ENCODE measurements around the gene PPM1F. TPM values are rescaled to one million over a fixed set of nuclear protein-coding genes. Genes with fewer than 3 reads are reported as not detected.

The PPM1F gene
- total RNA-seq, 4 donors from 2014 or later, result 22.9 to 67.3 (median 32.4) TPM

GRCh38 chr22:21977814-21978213, 25.2 kb upstream of the PPM1F start:
- TF ChIP-seq CTCF (IDR thresholded peaks at IDR 0.05), result no peak
- DNase-seq (ENCODE audit: low spot score) (no peak), ATAC-seq (ENCODE audit: low FRiP score) (no peak)

GRCh38 chr22:21975854-21976345, 23.3 kb upstream of the PPM1F start:
- DNase-seq (ENCODE audit: low spot score) (no peak), ATAC-seq (ENCODE audit: low FRiP score) (no peak)
- no peak for TF ChIP-seq CTCF (IDR thresholded peaks at IDR 0.05)

- ATAC-seq (ENCODE audit: low FRiP score) (no peak), DNase-seq (ENCODE audit: low spot score) (no peak)
- TF ChIP-seq CTCF (IDR thresholded peaks at IDR 0.05), result no peak
Measured at GRCh38 chr22:21975273-21975672, 22.6 kb upstream of the PPM1F start.

GRCh38 chr22:21974058-21974649, 21.5 kb upstream of the PPM1F start:
- TF ChIP-seq CTCF (IDR thresholded peaks at IDR 0.05), result no peak
- DNase-seq (ENCODE audit: low spot score), result no peak
- no peak for ATAC-seq (ENCODE audit: low FRiP score)

GRCh38 chr22:21972806-21973205, 20.2 kb upstream of the PPM1F start:
- TF ChIP-seq CTCF (IDR thresholded peaks at IDR 0.05), result no peak
- DNase-seq (ENCODE audit: low spot score) (no peak), ATAC-seq (ENCODE audit: low FRiP score) (no peak)

- ATAC-seq (ENCODE audit: low FRiP score) (no peak), DNase-seq (ENCODE audit: low spot score) (no peak)
- TF ChIP-seq CTCF (IDR thresholded peaks at IDR 0.05), result no peak
Measured at GRCh38 chr22:21972293-21972779, 19.7 kb upstream of the PPM1F start.

- DNase-seq (ENCODE audit: low spot score) (no peak), ATAC-seq (ENCODE audit: low FRiP score) (no peak)
- TF ChIP-seq CTCF (IDR thresholded peaks at IDR 0.05), result no peak
Measured at GRCh38 chr22:21971858-21972275, 19.2 kb upstream of the PPM1F start.

Data from omental fat pad (tissue), 4 donors.